K562 treated with DMSO at 1 percent for 24 hours (cell line): Measurements from ENCODE around the gene ARPC5. TPM values are rescaled to one million over a fixed set of nuclear protein-coding genes. Genes with fewer than 3 reads are reported as not detected.

Experiments used
- total RNA-seq: library from RNA; unstranded; fragments of 300-600 nt; gene quantifications from 2 replicates; pipeline ENCODE4 v1.2.3, GENCODE V29; 2022; ENCODE audit warnings: low read depth; ENCODE audit not compliant: insufficient read depth

Gene ARPC5
- total RNA-seq = 141 and 159 TPM in 2 replicates

GRCh38 chr1:183635606-183636333 lies at the start of gene ARPC5:
Gene ARPC5 (minus strand): TSS chr1:183635783. CDS start chr1:183635659, 124 bp downstream.

DNA sequence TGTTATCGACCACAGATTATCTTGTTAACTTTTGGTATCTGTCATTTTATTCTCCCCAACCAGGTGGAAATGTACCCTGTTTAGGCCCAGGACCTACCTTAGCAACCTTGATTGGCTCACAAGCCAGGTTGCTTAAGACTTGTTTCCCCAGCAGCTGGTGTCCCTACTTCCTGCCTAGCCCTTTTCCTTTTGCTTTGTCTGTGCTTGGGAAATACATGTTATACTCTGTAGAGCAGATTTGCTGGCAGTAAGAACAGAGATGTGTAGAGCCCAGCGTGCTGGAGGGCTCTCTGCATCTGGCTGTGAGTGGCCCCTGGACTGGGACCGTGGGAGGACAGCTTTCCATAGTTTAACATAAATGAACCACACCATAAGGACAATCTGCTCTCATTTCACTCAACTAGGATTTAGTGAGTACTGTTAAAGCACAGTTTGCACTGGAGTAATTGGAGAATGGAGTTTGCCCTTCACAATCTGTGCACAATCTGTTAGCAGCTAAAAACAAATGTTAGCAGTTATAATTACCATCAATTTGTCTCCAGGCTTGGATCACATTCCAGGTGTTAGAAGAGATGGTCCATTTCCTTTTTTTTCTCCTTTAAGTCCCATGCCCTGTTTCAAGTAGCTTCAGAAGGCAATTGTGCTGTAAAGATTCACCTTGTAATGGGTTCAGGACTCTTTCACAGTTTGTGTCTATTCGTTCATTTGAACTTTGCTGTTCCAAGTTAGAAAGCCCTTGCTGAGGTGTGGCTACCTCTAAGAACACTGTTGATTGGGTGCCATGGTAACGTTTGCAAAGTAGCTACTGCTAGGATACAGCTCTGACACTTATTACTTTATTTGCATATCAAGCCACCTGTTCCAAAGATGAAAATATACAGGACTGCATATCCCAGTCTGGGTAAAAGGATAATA lies 17.2 kb upstream of the ARPC5 start, which contains the start of gene APOBEC4:
TSS of gene APOBEC4 (minus strand) at position 770 of the 915 bp plus-strand sequence. CDS start 4,535 bp downstream, outside the sequence.

DNA sequence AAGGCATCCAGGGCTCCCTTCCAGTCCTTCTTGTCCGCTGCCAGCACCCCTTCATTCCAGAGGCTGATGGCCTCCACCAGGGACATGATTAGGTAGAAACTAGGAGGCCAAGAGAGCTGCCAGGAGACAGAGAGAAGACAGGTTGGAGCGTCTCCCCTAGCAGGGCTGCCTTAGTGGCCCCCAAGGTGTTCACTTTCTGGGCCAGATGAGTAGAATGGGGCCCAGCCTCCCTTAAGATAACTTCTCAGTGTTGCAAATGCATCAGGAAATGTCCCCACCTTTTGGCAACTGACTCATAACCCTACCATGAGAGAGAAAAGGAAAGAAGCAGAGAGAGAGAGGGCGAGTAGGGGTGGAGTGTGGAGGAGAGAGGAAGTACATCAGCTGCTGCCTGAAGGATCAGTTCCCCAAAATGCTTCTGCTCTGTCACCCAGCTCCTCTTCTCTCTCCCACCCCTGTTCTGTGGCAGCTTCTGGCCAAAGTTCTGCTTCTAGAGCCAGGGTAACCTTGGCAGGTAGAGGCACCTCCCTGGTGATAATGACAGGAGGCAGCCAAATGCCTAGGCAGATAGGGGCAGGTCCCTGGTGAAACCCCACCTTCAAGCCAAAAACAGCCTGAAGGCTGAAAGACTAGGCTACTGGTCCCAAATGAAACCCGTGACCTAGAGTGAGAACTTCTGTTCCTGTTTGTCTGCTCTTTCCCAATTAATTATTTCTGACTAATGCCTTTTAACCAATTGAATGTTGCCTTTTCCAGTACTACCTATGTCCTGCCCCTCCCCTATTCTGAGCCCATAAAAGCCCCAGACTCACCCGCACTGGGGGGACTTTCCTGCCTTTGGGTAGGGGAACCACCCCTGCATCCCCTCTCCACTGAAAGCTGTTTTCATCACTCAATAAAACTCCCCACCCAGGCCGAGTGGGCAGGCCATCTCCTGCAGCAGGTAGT lies 45.1 kb downstream of the ARPC5 start, which contains the start of gene NCF2:
TSS of gene NCF2 (minus strand) at position 216 of the 948 bp plus-strand sequence. CDS start at position 86, 130 bp downstream.

Other genes starting within 250 kb of the ARPC5 start
- not detected in 2 replicates for gene NMNAT2, start 217.4 kb downstream of the ARPC5 start, total RNA-seq
- 29.7 and 31.3 TPM in 2 replicates for gene SMG7, start 163.3 kb downstream of the ARPC5 start, total RNA-seq
- gene NCF2, start 45.3 kb downstream of the ARPC5 start, total RNA-seq = 0.47 and 0.93 TPM in 2 replicates
- not detected in 2 replicates for gene APOBEC4, start 17.5 kb upstream of the ARPC5 start, total RNA-seq
- 0.05 TPM in 1 of 2 replicates, not detected in the other for gene RGL1, start 169.3 kb upstream of the ARPC5 start, total RNA-seq